A204.1 (cell line): ENCODE measurements around the gene DCAF12.
"Not testable (repeated sequence)": the region's sequence is repeated elsewhere in the genome, so short reads cannot be mapped to it uniquely, and the experiment has no call there.

Experiments
- FAIRE-seq: peaks from 2 replicates; lab custom pipeline; 2012; peaks lifted over from hg19 to GRCh38; lab: Jason Lieb, UNC

Gene DCAF12

DNA sequence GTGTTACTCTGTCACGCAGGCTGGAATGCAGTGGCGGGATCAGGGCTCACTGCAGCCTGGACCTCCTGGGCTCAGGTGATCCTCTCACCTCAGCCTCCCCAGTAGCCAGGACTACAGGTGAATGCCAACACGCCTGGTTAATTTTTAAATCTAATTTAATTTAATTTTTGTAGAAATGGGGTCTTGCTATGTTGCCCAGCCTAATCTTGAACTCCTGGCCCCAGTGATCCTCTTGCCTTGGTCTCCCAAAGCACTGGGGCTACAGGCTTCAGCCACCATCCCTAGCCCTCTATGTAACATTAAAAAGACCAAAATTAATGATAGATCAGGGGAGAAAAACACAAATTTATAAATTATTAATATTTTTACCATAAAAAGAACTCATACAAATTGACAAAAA is 66.5 kb downstream of the DCAF12 start:
- no peak for FAIRE-seq

DNA sequence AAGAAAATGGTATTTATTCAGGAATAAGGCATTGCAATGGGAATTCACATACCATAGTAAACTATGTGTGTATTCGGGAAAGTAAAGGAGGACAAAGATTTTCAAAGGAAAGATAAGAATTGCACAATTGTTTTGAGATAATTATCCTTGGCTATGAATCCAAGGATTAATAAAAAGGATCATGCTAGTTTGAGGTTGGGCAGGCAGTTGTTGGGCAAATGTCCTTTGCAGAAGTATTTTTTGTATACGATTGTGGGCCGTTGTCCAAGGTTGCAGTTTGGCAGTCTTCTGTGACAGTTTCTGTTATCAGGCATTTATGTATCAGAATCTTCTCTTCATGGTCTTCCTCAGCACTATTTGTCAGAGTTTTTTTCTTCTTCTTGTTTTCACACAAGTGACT is 67.2 kb downstream of the DCAF12 start:
- FAIRE-seq, result no peak

DNA sequence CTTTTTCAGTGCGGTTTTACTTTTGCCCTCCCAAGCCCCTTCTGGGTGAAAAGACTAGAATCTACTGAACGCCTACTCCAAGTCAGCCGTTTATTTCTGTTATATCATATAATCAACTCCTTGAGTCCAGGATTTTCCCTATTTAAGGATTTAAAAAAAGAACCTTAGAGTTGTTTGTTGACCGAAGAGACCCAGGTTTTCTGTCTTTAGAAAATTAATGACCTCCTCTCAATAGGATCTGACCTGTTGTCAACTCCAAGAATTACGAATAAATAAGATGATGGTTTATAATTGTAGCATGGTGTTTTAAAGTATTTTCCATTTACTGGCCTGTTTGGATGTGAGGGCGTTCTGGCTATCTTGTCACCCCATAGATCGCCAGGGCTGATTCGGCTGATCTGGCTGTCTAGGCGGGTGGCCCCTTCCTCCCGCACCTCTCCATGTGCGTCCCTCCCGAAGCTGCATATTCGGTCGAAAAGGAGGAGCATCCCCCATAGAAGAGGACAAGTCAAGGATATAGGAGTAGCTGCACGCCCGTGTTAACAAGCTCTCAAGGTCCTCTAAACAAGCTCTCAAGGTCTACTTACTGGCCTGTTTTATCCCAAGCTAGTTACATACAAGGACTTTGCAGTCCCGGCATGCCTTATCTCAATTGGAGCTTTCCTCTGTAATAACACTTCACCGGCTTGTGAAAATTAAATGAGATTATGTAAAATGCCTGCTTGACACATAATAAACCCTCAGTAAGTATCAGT is 76.7 kb downstream of the DCAF12 start:
- no peak for FAIRE-seq

DNA sequence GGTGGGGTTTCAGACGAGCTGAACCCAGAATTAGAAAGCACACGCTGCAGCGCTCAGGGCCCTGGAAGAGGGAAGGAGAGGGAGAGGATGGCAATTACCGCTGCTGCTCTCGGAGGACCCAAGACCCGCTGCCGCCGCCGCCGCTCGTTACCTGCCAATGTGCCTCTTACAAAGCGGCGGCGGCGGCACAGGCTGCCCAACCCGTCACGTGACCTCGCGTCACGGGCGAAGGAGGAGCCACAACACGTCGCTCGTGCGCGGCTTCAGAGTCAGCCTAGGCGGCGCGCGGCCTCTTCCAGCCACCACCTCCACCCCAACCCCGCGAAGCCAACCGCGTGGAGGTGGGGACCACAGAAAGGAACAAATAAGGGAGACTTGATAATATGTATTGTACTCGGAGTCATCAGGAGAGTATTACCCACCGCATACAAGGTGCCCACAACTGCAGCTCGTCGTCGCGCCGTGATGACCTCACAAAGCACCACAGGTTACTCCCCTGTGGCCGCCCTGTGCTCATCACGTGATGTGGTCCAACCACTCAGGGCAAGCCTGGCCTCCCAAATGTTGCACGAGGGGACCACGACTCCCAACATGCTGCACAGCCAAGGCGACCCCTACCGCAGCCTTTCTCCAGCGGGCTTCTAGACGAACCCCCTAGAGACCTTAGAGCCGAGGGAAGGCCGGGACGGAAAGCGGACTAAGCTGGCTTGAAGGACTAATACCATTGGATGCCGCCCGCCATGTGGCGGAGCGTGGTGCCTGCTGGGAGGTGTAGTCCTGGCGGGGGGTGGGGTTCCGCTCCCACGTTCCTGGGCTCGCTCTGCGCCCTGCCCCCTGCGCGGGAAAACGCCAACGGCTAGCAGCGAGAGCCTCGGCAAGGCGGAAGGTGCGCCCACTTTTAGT is 77.5 kb downstream of the DCAF12 start, which contains the start of gene UBAP2:
Gene UBAP2 (minus strand): TSS at position 161 of the 903 bp plus-strand sequence. CDS start 31,739 bp downstream, outside the sequence.
- FAIRE-seq, result no peak

DNA sequence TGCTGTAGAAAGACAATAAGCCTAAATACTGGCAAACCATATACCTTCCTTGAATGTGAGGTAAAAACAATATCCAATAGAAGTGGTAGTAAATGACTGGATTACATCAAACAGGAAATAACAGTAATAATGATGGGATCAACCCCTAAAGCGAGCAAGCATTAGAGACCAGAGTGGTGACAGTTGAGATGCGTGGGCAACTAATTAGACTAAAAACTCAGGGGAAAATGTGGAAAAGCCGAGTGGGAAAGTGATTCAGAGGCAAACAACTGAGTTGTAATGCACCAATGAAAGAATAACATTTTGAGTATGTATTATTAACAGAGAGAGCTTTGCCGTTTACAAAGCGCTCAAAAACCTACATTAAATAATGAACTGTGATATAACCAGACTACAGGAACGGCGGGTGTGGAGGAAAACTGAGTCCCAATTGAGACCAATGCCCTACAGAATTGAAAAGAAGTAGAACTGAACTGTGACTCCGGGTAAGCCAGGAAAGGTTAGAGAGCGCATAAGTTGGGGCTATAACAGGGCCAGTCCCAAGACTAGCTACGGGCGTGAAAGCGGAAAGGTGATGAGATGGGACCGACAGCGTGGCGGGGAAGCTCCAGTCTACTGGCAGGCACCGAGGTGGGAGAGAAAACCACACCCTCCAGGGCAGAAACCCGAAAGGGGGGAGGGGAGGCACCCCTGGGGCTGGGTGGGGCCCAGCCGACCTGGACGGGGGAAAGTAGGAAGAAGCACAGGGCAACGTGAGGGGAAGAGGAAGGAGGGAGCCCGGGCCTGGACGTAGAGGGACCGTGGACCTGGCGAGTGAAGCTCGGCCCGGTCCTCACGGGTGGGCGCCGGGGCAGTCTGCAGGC is 78.4 kb downstream of the DCAF12 start:
- no peak for FAIRE-seq

DNA sequence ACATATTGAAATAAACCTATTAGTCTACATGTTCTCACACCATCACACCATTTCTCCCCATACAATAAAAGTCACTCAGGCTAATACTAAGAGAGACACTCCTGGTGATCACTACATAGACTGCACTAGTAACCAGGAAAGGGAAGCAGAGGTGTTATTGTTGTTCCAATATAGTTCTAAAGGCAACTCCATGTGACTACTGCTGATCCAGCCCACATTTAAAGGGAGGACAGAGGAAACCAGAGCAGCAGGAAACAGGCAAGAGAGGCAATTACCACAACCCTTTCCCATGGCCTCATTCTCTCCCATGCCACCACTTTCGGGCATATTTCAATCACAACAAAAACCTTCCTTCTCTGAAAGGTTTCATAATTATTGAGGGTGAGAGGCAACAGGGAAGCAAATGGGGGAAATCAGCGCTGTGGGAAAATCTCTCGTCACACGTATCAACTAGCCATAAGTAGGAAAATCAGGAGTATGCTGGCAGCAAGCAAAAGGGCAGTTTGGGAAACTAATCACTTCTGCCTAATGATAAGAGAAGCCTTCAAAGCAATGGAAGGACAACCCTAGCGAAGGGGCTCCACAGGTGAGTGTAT is 79.6 kb downstream of the DCAF12 start:
- no peak for FAIRE-seq

DNA sequence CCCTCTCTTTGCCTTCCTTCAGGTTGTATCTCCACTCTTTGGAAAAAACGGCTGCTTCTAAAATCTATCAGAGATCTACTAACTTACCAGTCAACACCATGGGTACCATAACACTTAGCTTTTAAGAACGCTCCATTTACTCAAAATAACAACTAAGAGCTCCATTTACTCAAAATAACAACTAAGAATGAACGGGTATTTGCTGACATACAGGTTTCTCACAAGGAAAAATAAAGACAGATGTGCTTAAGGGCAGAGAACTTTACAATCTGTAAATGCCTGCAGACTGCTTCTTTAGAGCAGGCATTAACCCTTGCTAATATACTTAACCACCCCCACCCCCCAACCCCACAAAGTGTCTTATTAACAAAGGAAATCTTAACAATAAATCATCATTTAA is 80.6 kb downstream of the DCAF12 start:
- FAIRE-seq, result no peak

DNA sequence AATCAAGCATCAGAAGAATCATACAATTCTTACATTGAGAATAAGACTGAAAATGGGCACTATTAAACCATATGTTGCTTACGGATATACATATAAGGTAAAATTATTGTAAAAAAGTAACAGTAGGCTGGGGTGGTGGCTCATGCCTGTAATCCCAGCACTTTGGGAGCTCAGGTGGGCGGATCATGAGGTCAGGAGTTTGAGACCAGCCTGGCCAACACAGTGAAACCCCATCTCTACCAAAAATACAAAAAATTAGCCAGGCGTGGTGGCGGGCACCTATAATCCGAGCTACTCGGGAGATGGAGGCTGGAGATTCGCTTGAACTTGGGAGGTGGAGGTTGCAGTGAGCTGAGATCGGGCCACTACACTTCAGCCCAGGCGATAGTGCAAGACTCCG is 84.4 kb downstream of the DCAF12 start:
- FAIRE-seq, result not testable (repeated sequence)

DNA sequence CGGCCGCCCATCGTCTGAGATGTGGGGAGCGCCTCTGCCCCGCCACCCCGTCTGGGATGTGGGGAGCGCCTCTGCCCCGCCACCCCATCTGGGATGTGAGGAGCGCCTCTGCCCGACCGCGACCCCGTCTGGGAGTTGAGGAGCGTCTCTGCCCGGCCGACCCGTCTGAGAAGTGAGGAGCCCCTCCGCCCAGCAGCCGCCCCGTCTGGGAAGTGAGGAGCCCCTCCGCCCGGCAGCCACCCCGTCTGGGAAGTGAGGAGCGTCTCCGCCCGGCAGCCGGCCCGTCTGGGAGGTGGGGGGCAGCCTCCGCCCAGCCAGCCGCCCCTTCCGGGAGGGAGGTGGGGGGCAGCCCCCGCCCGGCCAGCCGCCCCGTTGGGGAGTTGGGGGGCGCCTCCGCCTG is 87.6 kb downstream of the DCAF12 start:
- FAIRE-seq, result not testable (repeated sequence)

DNA sequence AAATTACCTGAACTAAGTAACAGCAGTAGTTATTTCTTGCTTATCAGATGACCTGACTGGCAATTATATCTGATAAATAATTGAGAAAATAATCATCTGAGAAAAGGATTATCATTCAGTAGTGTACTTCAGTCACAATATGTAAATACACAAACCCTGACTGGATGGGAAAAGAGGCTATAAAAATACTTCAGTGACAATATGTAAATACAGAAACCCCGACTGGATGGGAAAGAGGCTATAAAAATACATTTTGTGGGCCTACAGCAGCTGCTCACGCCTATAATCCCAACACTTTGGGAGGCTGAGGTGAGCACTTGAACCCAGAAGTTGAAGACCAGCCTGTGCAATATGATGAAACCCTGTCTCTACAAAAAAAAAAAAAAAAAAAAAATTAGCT is 88.9 kb downstream of the DCAF12 start:
- FAIRE-seq, result no peak

DNA sequence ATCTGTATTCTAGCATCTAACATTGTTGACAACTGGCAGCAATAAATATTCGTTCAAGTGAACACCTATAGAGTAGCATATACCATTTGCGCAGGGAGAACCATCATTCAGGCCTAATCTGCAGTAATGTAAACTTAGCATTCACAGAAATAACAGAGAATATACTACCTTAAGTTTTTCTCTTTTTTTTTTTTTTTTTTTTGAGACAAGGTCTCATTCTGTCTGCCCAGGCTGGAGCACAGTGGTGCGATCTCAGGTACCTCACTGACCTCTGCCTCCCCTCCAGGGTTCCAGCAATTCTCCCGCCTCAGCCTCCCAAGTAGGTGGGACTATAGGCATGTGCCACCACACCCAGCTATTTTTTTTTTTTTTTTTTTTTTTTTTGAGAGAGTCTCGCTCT is 89.9 kb downstream of the DCAF12 start:
- no peak for FAIRE-seq
